Karpas-422 (cell line): ENCODE results near the gene LRRC8D. TPM values are rescaled to one million over a fixed set of nuclear protein-coding genes. Genes with fewer than 3 reads are reported as not detected.
A peak's percentile ranks its signal among the peaks of the same experiment; 100 is the strongest.

Experiments used
- DNase-seq: peaks from one replicate; pipeline ENCODE4 v3.0.0-alpha.2; 2015
- H2AFZ ChIP-seq: fragments of 200-600 bp; sonication (generic); 2 replicates; pipeline ENCODE4 v1.6.1; 2014; ENCODE audit warnings: antibody characterized with exemption, low read length, mixed read lengths
- H3K27ac ChIP-seq: fragments of 200-600 bp; sonication (generic); 2 replicates; pipeline ENCODE4 v1.5.1; 2014; ENCODE audit warnings: mild to moderate bottlenecking, low read length, moderate library complexity
- H3K27me3 ChIP-seq: fragments of 200-600 bp; sonication (generic); 2 replicates; pipeline ENCODE4 v1.6.1; 2014; ENCODE audit warnings: low read length, mixed read lengths
- H3K36me3 ChIP-seq: fragments of 200-600 bp; sonication (generic); 2 replicates; pipeline ENCODE4 v1.6.1; 2014; ENCODE audit warnings: low read length, mixed read lengths; ENCODE audit not compliant: insufficient read depth
- H3K4me1 ChIP-seq: fragments of 200-600 bp; sonication (generic); 2 replicates; pipeline ENCODE4 v1.6.1; 2014; ENCODE audit warnings: mild to moderate bottlenecking, low read length, mixed read lengths
- H3K4me2 ChIP-seq: fragments of 200-600 bp; sonication (generic); 2 replicates; pipeline ENCODE4 v1.6.1; 2014; ENCODE audit warnings: low read length, low read depth, mild to moderate bottlenecking; ENCODE audit not compliant: poor library complexity, severe bottlenecking
- H3K4me3 ChIP-seq: fragments of 200-600 bp; sonication (generic); 2 replicates; pipeline ENCODE4 v1.5.1; 2014; ENCODE audit warnings: mild to moderate bottlenecking, antibody characterized with exemption, low read length, mixed read lengths
- H3K79me2 ChIP-seq: fragments of 200-600 bp; sonication (generic); 2 replicates; pipeline ENCODE4 v1.6.1; 2014; ENCODE audit warnings: mild to moderate bottlenecking, low read length, mixed read lengths
- H3K9ac ChIP-seq: fragments of 200-600 bp; sonication (generic); 2 replicates; pipeline ENCODE4 v1.6.0; 2014; ENCODE audit warnings: low read length
- H3K9me2 ChIP-seq: fragments of 200-600 bp; sonication (generic), shearing (Covaris generic); replicated peaks from 2 replicates; pipeline ENCODE4 v1.6.0; 2014; ENCODE audit warnings: mild to moderate bottlenecking, low read length, moderate library complexity; ENCODE audit not compliant: insufficient read depth
- H3K9me3 ChIP-seq: fragments of 300-700, 200-600 bp; sonication (generic); 2 replicates; pipeline ENCODE4 v1.6.1; 2014; ENCODE audit warnings: low read length, mixed read lengths
- H4K20me1 ChIP-seq: fragments of 200-600 bp; sonication (generic); 2 replicates; pipeline ENCODE4 v1.6.1; 2014; ENCODE audit warnings: mild to moderate bottlenecking, antibody characterized with exemption, low read length, low read depth; ENCODE audit not compliant: insufficient read depth
- total RNA-seq: library from RNA; depleted of rRNA; stranded (reverse); fragments of >200 nt; shearing (Covaris generic); gene quantifications from 2 replicates; pipeline ENCODE4 v1.2.3, GENCODE V29; 2014; ENCODE audit warnings: low replicate concordance

Gene LRRC8D
- total RNA-seq, 1 experiment from 2014 or later: 48.9 TPM

- Histone ChIP-seq H3K79me2 (peaks cover 94% of the 10 kb centered on the region), H3K9ac (0 out of 2 replicates have a peak overlapping the region, but pooled peaks have one; percentile 1), H3K4me1 (peaks cover 47% of the 10 kb centered on the region), H3K27ac (no peak overlapping the region; the same call in 1 of the 2 replicates), H2AFZ (no peak overlapping the region), H3K27me3 (no peaks in the 10 kb centered on the region), H4K20me1 (no peaks in the 10 kb centered on the region), H3K36me3 (peaks cover 38% of the 10 kb centered on the region), H3K9me2 (no peaks in the 10 kb centered on the region), H3K4me2 (peak overlapping the region; percentile 52), H3K4me3 (no peak overlapping the region), H3K9me3 (no peaks in the 10 kb centered on the region)
- DNase-seq: no peak
Observed at GRCh38 chr1:89854140-89854539, 33.3 kb downstream of the LRRC8D start.

- H3K36me3 ChIP-seq: peaks cover 24% of the 10 kb centered on the region
- H3K9me3 ChIP-seq: no peaks in the 10 kb centered on the region
- H3K4me2 ChIP-seq: peak overlapping the region; percentile 52
- no peak for DNase-seq
- no peak overlapping the region for H2AFZ ChIP-seq
- H4K20me1 ChIP-seq: no peaks in the 10 kb centered on the region
- no peaks in the 10 kb centered on the region for H3K27me3 ChIP-seq
- peak overlapping the region; percentile 46 for H3K27ac ChIP-seq
- H3K79me2 ChIP-seq: peaks cover 93% of the 10 kb centered on the region
- H3K4me3 ChIP-seq: peak overlapping the region; percentile 15; the same call in 1 of the 2 replicates
- H3K9me2 ChIP-seq: no peaks in the 10 kb centered on the region
- H3K9ac ChIP-seq: peak overlapping the region; percentile 11; the same call in 1 of the 2 replicates
- peaks cover 41% of the 10 kb centered on the region for H3K4me1 ChIP-seq
Observed at GRCh38 chr1:89855413-89856123, 34.7 kb downstream of the LRRC8D start.

- peaks cover 49% of the 10 kb centered on the region for H3K4me1 ChIP-seq
- no peaks in the 10 kb centered on the region for H3K9me2 ChIP-seq
- peak overlapping the region; percentile 83 for H3K27ac ChIP-seq
Observed at GRCh38 chr1:89863165-89863830, 42.5 kb downstream of the LRRC8D start.

GRCh38 chr1:89865498-89866382, 44.9 kb downstream of the LRRC8D start:
- H3K36me3 ChIP-seq: peaks cover 15% of the 10 kb centered on the region
- no peak overlapping the region for H3K4me2 ChIP-seq
- DNase-seq: no peak
- H3K4me3 ChIP-seq: no peak overlapping the region
- H4K20me1 ChIP-seq: no peaks in the 10 kb centered on the region
- no peak overlapping the region for H2AFZ ChIP-seq
- peaks cover 86% of the 10 kb centered on the region for H3K79me2 ChIP-seq
- no peaks in the 10 kb centered on the region for H3K27me3 ChIP-seq
- H3K9me2 ChIP-seq: no peaks in the 10 kb centered on the region
- H3K9ac ChIP-seq: no peak overlapping the region
- peaks cover 49% of the 10 kb centered on the region for H3K4me1 ChIP-seq
- H3K27ac ChIP-seq: no peak overlapping the region
- no peaks in the 10 kb centered on the region for H3K9me3 ChIP-seq

More at GRCh38 chr1:89863165-89863830, 42.5 kb downstream of the LRRC8D start:
- Histone ChIP-seq H3K79me2 (peaks cover 90% of the 10 kb centered on the region), H3K4me2 (peak overlapping the region; percentile 75), H3K36me3 (peaks cover 15% of the 10 kb centered on the region), H3K4me3 (peak overlapping the region; percentile 52), H3K27me3 (no peaks in the 10 kb centered on the region), H3K9ac (peak overlapping the region; percentile 40), H2AFZ (no peak overlapping the region), H3K9me3 (no peaks in the 10 kb centered on the region), H4K20me1 (no peaks in the 10 kb centered on the region)
- peak; percentile 74 for DNase-seq

DNA sequence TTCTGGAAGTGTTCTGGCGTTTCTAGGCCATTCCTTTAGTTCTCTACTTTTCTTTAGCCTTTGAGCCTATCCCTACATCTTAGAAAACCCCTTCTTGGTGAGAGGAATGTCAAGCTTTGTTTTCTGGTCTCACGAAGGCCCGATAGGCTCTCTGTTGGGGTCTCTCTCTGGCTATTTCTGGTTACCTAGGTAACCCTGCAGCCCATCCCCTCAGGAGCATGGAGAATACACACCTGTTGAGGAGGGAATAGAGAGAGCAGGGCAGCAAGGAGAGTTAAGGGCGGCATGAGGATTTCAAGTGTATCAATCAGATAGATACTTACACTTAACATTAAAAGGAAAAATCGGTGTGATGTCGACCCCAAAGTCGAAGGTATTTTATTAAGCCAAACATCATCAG, 45.7 kb downstream of the LRRC8D start:
- peaks cover 40% of the 10 kb centered on the region for H3K4me1 ChIP-seq
- H3K27ac ChIP-seq: no peak overlapping the region
- H3K79me2 ChIP-seq: peaks cover 86% of the 10 kb centered on the region
- no peak for DNase-seq
- H3K36me3 ChIP-seq: peaks cover 22% of the 10 kb centered on the region
- no peak overlapping the region for H2AFZ ChIP-seq
- no peaks in the 10 kb centered on the region for H4K20me1 ChIP-seq
- H3K27me3 ChIP-seq: no peaks in the 10 kb centered on the region
- H3K4me3 ChIP-seq: no peak overlapping the region
- no peak overlapping the region for H3K9ac ChIP-seq
- H3K4me2 ChIP-seq: no peak overlapping the region
- H3K9me2 ChIP-seq: no peaks in the 10 kb centered on the region
- no peaks in the 10 kb centered on the region for H3K9me3 ChIP-seq

- Histone ChIP-seq H3K4me1 (peaks cover 3% of the 10 kb centered on the region; the same call in 1 of the 2 replicates), H3K9me3 (no peaks in the 10 kb centered on the region), H3K9me2 (no peaks in the 10 kb centered on the region), H2AFZ (no peak overlapping the region), H3K4me3 (no peak overlapping the region), H3K4me2 (no peak overlapping the region), H4K20me1 (no peaks in the 10 kb centered on the region), H3K27ac (no peak overlapping the region), H3K79me2 (peaks cover 88% of the 10 kb centered on the region), H3K36me3 (peaks cover 10% of the 10 kb centered on the region; the same call in 1 of the 2 replicates), H3K27me3 (no peaks in the 10 kb centered on the region), H3K9ac (no peak overlapping the region)
- no peak for DNase-seq
Observed at GRCh38 chr1:89870998-89871397, 50.2 kb downstream of the LRRC8D start.

GRCh38 chr1:89871768-89872473, 51.1 kb downstream of the LRRC8D start:
- H3K4me1 ChIP-seq: peaks cover 3% of the 10 kb centered on the region; the same call in 1 of the 2 replicates
- H3K9me3 ChIP-seq: no peaks in the 10 kb centered on the region
- no peak overlapping the region for H2AFZ ChIP-seq
- H4K20me1 ChIP-seq: no peaks in the 10 kb centered on the region
- H3K9ac ChIP-seq: no peak overlapping the region
- H3K79me2 ChIP-seq: peaks cover 88% of the 10 kb centered on the region
- no peak for DNase-seq
- no peaks in the 10 kb centered on the region for H3K9me2 ChIP-seq
- peaks cover 7% of the 10 kb centered on the region; the same call in 1 of the 2 replicates for H3K36me3 ChIP-seq
- no peak overlapping the region for H3K4me3 ChIP-seq
- H3K27ac ChIP-seq: no peak overlapping the region
- no peaks in the 10 kb centered on the region for H3K27me3 ChIP-seq
- H3K4me2 ChIP-seq: no peak overlapping the region
